ENCODE data around the gene EMC1. TPM values are rescaled to one million over a fixed set of nuclear protein-coding genes. Genes with fewer than 3 reads are reported as not detected.
"Not testable (repeated sequence)": the region's sequence is repeated elsewhere in the genome, so short reads cannot be mapped to it uniquely, and the experiment has no call there.

Gene EMC1
- total RNA-seq, 2 experiments from 2014 or later: 21.9 to 22.2 TPM

DNA sequence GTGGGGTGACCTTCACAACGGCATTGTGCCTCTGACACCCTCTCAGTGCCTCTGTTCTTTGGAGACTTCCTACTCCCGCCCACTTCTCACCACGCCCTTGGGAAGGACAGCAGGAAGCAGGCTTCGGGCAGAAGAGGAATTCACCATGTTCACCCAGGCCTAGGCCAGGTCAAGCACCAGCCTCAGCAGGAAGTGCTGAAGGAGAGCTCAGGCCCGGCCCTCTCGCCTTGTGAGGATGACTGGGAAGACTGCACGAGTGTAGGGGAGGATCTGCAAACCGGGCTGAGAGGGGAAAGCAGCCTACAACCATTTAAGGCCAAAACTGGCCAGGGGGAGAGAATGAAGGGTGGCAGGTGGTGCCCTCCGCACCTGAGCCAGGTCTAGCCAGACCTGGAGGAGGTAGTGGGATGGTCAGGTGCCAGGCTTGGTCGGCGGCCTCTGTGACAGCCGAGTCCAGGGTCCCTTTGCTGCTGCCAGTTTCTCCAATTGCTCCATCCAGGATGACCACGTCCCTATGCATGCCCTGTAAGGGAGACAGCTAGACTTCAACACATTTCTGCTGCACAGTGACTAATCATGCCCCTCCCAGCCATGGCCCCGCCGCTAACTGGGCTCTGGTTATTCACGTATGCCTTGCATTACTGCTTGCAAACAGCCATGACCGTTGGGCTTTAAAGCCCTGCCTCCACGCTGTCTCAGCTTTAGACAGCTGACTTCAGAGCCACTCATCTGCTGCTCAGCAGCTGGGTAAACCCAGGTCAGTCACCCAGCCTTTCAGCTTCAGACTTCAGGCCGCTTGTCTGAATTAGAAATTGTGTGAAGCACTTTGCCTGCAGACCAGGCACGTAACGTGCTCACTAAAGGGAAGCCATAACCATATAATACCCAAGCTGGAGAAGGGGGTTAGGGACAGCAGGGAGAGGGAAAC, 9.2 kb upstream of the EMC1 start:
- no peak overlapping the region for H3K4me3 Mint-ChIP-seq
- Histone ChIP-seq H3K27ac (ENCODE audit: low read depth in 1 of 2, low read length in 2 of 2) (no peak overlapping the region), H3K9me3 (ENCODE audit: control insufficient read depth in 1 of 2, insufficient read depth in 1 of 2, low read length in 2 of 2) (no peaks in the 10 kb centered on the region), H3K4me3 (ENCODE audit: low read length) (no peak overlapping the region), H3K4me1 (ENCODE audit: insufficient read depth, low read length) (no peaks in the 10 kb centered on the region), H3K27me3 (ENCODE audit: control insufficient read depth in 1 of 2, insufficient read depth in 2 of 2, low read length in 2 of 2) (no peaks in the 10 kb centered on the region), H3K36me3 (ENCODE audit: insufficient read depth, low read length) (peaks cover 46% of the 10 kb centered on the region)
- no peaks in the 10 kb centered on the region for H3K27me3 Mint-ChIP-seq
- ATAC-seq (ENCODE audit: poor library complexity) (no peak), DNase-seq (no peak)
- POLR2A ChIA-PET: no interaction called here
- intact Hi-C loops (cut with DNase I, micrococcal nuclease): no loop called here
- CTCF ChIA-PET: no interaction called here
- no peak for TF ChIP-seq CTCF (IDR thresholded peaks at IDR 0.05)
- no peaks in the 10 kb centered on the region for H3K9me3 Mint-ChIP-seq
- H3K27ac Mint-ChIP-seq: no peak overlapping the region
- peaks cover 45% of the 10 kb centered on the region for H3K36me3 Mint-ChIP-seq (ENCODE audit: low read depth)
- H3K4me1 Mint-ChIP-seq (ENCODE audit: low read depth): peaks cover 4% of the 10 kb centered on the region

- no peak for TF ChIP-seq CTCF (IDR thresholded peaks at IDR 0.05)
- no peaks in the 10 kb centered on the region for H3K27me3 ChIP-seq (ENCODE audit: control insufficient read depth in 1 of 2, insufficient read depth in 2 of 2, low read length in 2 of 2)
- peaks cover 55% of the 10 kb centered on the region for H3K36me3 Mint-ChIP-seq (ENCODE audit: low read depth)
- no peaks in the 10 kb centered on the region for H3K9me3 ChIP-seq (ENCODE audit: control insufficient read depth in 1 of 2, insufficient read depth in 1 of 2, low read length in 2 of 2)
- no peaks in the 10 kb centered on the region for H3K9me3 Mint-ChIP-seq
- H3K36me3 ChIP-seq (ENCODE audit: insufficient read depth, low read length): peaks cover 56% of the 10 kb centered on the region
- no peak for DNase-seq
- ATAC-seq (ENCODE audit: poor library complexity): no peak
- peaks cover 12% of the 10 kb centered on the region for H3K4me1 ChIP-seq (ENCODE audit: insufficient read depth, low read length)
- no peak overlapping the region for H3K4me3 Mint-ChIP-seq
- H3K4me1 Mint-ChIP-seq (ENCODE audit: low read depth): peaks cover 8% of the 10 kb centered on the region
- H3K27ac Mint-ChIP-seq: no peak overlapping the region
- H3K27me3 Mint-ChIP-seq: no peaks in the 10 kb centered on the region
- ChIA-PET POLR2A (no interaction called here), CTCF (no interaction called here)
- no peak overlapping the region for H3K27ac ChIP-seq (ENCODE audit: low read depth in 1 of 2, low read length in 2 of 2)
- intact Hi-C loops (cut with DNase I, micrococcal nuclease): no loop called here
- H3K4me3 ChIP-seq (ENCODE audit: low read length): no peak overlapping the region
Measured at GRCh38 chr1:19258353-19258752, 7.0 kb upstream of the EMC1 start.

DNA sequence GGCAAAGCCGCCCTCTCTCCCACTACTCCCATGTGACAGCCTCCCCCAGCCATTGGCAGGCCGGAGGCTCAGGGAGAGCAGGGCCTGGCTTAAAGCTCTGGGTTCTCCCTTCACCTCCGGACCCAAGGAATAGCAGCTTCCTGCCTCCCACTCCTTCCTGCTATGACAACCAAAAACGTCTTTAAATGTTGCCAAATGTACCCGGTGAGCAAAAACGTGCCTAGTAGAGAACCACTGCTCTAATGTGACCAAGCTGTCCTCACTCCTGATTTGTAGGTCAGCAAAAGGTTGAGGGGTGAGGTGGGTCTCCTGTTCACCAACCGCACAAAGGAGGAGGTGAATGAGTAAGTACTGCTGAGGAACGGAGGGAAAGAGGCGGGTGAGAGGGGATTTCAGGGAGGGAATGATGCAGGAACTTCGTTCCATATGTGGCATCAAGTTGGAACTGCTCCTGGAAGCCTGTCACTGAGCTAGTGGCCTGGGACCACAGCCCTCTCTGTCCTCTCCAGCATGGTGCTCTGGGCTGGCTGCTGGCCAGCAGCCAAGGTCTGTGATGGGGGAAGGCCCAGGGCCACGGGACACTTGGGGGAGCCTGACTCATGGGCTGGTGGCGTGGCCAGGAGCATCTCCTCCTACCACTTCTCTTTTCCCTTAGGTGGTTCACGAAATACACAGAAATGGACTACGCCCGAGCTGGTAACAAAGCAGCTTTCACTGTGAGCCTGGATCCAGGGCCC, 6.0 kb upstream of the EMC1 start:
- intact Hi-C loops (cut with DNase I, micrococcal nuclease): no loop called here
- H3K36me3 Mint-ChIP-seq (ENCODE audit: low read depth): peaks cover 59% of the 10 kb centered on the region
- CTCF ChIA-PET: interaction anchor here (0.6 to 1.2 kb wide), 2 partner anchors 15 to 16 kb away, joined by 3 read pairs; no protein-coding TSS in a partner anchor
- TF ChIP-seq CTCF (IDR thresholded peaks at IDR 0.05): no peak
- H3K9me3 Mint-ChIP-seq: no peaks in the 10 kb centered on the region
- no peak overlapping the region for H3K4me3 Mint-ChIP-seq
- peak overlapping the region; percentile 27 for H3K27ac Mint-ChIP-seq
- H3K27me3 Mint-ChIP-seq: no peaks in the 10 kb centered on the region
- Histone ChIP-seq H3K9me3 (ENCODE audit: control insufficient read depth in 1 of 2, insufficient read depth in 1 of 2, low read length in 2 of 2) (no peaks in the 10 kb centered on the region), H3K4me3 (ENCODE audit: low read length) (no peak overlapping the region), H3K36me3 (ENCODE audit: insufficient read depth, low read length) (peaks cover 56% of the 10 kb centered on the region), H3K27ac (ENCODE audit: low read depth in 1 of 2, low read length in 2 of 2) (no peak overlapping the region), H3K27me3 (ENCODE audit: control insufficient read depth in 1 of 2, insufficient read depth in 2 of 2, low read length in 2 of 2) (no peaks in the 10 kb centered on the region), H3K4me1 (ENCODE audit: insufficient read depth, low read length) (peaks cover 22% of the 10 kb centered on the region)
- DNase-seq: no peak
- no peak for ATAC-seq (ENCODE audit: poor library complexity)
- H3K4me1 Mint-ChIP-seq (ENCODE audit: low read depth): peaks cover 16% of the 10 kb centered on the region
- POLR2A ChIA-PET: no interaction called here

GRCh38 chr1:19256301-19256700, 5.0 kb upstream of the EMC1 start:
- POLR2A ChIA-PET: interaction anchor here (0.6 kb wide), 1 partner anchor 57 kb away, joined by 3 read pairs; no protein-coding TSS in a partner anchor

More at GRCh38 chr1:19256301-19256700, 5.0 kb upstream of the EMC1 start:
- ATAC-seq (ENCODE audit: poor library complexity); H3K9me3 Mint-ChIP-seq; H3K4me3 ChIP-seq (ENCODE audit: low read length); H3K4me3 Mint-ChIP-seq; H3K27me3 ChIP-seq (ENCODE audit: control insufficient read depth in 1 of 2, insufficient read depth in 2 of 2, low read length in 2 of 2); DNase-seq; H3K27ac Mint-ChIP-seq; intact Hi-C loops (cut with DNase I, micrococcal nuclease); H3K9me3 ChIP-seq (ENCODE audit: control insufficient read depth in 1 of 2, insufficient read depth in 1 of 2, low read length in 2 of 2); H3K27ac ChIP-seq (ENCODE audit: low read depth in 1 of 2, low read length in 2 of 2); H3K27me3 Mint-ChIP-seq: not testable (repeated sequence)
- CTCF ChIA-PET: interaction anchor here (1.2 kb wide), 1 partner anchor 15 kb away, joined by 3 read pairs; no protein-coding TSS in a partner anchor
- peaks cover 26% of the 10 kb centered on the region for H3K4me1 Mint-ChIP-seq (ENCODE audit: low read depth)
- Histone ChIP-seq H3K4me1 (ENCODE audit: insufficient read depth, low read length) (peaks cover 29% of the 10 kb centered on the region), H3K36me3 (ENCODE audit: insufficient read depth, low read length) (peaks cover 56% of the 10 kb centered on the region)
- H3K36me3 Mint-ChIP-seq (ENCODE audit: low read depth): peaks cover 59% of the 10 kb centered on the region

All from CD4-positive, alpha-beta T cell (primary cell).